ENCODE results near the gene NAA25. TPM values are rescaled to one million over a fixed set of nuclear protein-coding genes. Genes with fewer than 3 reads are reported as not detected.

Gene NAA25
- total and polyA plus RNA-seq, 2 of the 4 experiments (the other 2 are of a cell fraction), result 10.3 to 25.5 TPM

DNA sequence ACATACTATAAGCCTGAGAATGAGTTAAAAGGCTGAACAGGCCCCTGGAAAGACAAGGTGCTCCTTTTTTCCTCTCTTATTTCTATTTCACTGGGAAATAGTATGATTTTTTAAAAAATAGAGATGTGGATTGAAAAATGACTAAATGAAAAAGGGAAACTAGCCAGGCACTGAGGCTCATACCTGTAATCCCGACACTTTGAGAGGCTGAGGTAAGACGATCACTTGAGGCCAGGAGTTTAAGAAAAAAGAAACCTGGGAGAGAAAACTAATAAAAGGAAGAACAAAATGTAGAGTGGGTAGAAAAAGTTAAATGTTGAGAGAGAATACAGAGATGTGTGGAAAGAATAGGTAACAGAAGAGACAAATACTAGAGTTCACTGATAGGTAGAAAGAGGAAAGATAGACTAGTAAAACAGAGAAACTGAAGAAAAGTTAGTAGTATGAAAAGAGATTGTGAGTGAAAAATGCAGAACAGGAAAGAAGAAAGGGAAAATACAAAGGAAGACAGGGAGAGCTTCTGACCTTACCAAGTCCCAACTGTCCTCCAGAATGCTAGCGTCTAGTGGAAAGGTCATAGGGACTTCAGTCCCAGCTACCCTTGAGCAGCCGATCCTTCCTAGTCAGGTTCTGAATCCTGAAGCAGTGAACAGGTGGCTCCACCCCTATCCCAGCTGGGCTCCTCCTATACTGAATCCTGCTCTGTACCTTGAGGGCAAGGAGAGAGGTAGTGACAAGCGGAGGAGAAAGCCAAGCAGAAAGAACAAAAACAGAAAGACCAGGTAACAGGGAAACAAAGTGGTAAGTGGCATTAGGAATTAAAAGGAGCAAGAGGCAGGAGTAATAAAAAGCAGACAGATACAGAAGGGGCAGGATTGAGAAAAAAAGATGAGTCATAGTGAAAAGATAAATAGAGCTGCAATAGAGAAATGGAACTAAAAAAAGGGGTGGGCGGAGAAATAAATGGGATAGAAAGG is 102.9 kb downstream of the NAA25 start:
- Histone ChIP-seq H3K18ac (ENCODE audit: low read depth, low read length) (peak overlapping the region; percentile 17; the same call in 1 of the 2 replicates), H4K8ac (ENCODE audit: low read depth in 2 of 2, low read length in 2 of 2) (peak overlapping the region in 1 of 2 experiments; percentile 22; a peak in 1 of 4 replicates), H2BK120ac (ENCODE audit: low read depth, low read length) (peak overlapping the region; percentile 64; the same call in 1 of the 2 replicates), H3K4ac (ENCODE audit: low read depth, low read length) (peak overlapping the region; percentile 9; the same call in 1 of the 2 replicates), H3K14ac (replicated peaks; ENCODE audit: low read depth, low read length) (no peak overlapping the region), H2AFZ (replicated peaks; ENCODE audit: low read length, poor library complexity) (peak overlapping the region; percentile 81), H2BK5ac (ENCODE audit: low read depth, low read length, poor library complexity, severe bottlenecking) (no peak overlapping the region), H3K4me3 (ENCODE audit: insufficient read depth, low read depth, low read length) (no peak overlapping the region; the same call in 1 of the 2 replicates), H3K56ac (ENCODE audit: extremely low read depth, insufficient read depth, low read length) (no peak overlapping the region), H3K23ac (ENCODE audit: low read depth, low read length) (no peak overlapping the region), H4K5ac (ENCODE audit: low read depth, low read length) (peak overlapping the region; percentile 27), H2BK20ac (ENCODE audit: low read depth, low read length) (peak overlapping the region; percentile 68), H2AK5ac (ENCODE audit: low read depth, low read length) (peak overlapping the region; percentile 89), H2BK15ac (ENCODE audit: low read depth, low read length) (peak overlapping the region; percentile 56; the same call in 2 of the 3 replicates), H3K4me1 (ENCODE audit: control insufficient read depth, insufficient read depth, low read length) (peaks cover 7% of the 10 kb centered on the region), H3K9me3 (ENCODE audit: control insufficient read depth, insufficient read depth, low read length) (no peaks in the 10 kb centered on the region), H3K4me2 (ENCODE audit: low read depth, low read length) (peak overlapping the region; percentile 92), H4K91ac (ENCODE audit: insufficient read depth, low read depth, low read length) (peak overlapping the region; percentile 65; the same call in 1 of the 2 replicates), H3K27ac (ENCODE audit: insufficient read depth, low read length) (no peak overlapping the region), H2AK9ac (replicated peaks; ENCODE audit: low read depth, low read length, poor library complexity) (peak overlapping the region; percentile 6), H3K9ac (ENCODE audit: low read depth, low read length) (0 out of 2 replicates have a peak overlapping the region, but pooled peaks have one; percentile 9), H3K9me1 (ENCODE audit: insufficient read depth, low read length) (peaks cover 3% of the 10 kb centered on the region; the same call in 1 of the 2 replicates), H3K36me3 (ENCODE audit: control insufficient read depth, insufficient read depth, low read length) (no peaks in the 10 kb centered on the region), H3K79me1 (ENCODE audit: low read depth in 1 of 2, low read length in 2 of 2) (peaks cover 0 to 5% of the 10 kb centered on the region in 2 experiments; a peak in 1 of 4 replicates), H3K27me3 (ENCODE audit: control insufficient read depth, insufficient read depth, low read length) (no peaks in the 10 kb centered on the region), H4K20me1 (ENCODE audit: insufficient read depth, low read length) (no peaks in the 10 kb centered on the region)
- dilution Hi-C loops (cut with HindIII; ENCODE audit: low sequenced_read_pairs, unreplicated experiment) (no loop called here), intact Hi-C loops (cut with micrococcal nuclease) (no loop called here), in situ Hi-C loops (cut with MboI; ENCODE audit: low sequenced_read_pairs) (no loop called here)
- CTCF ChIA-PET, result no interaction called here
- POLR2A ChIA-PET (ENCODE audit: unreplicated experiment), result interaction anchor here (0.6 kb wide), 1 partner anchor 133 kb away, joined by 6 read pairs; no protein-coding TSS in a partner anchor
- WGBS, 2 experiments (ENCODE audit: extremely low coverage in 2 of 2, insufficient read length in 1 of 2), result 73 to 100% methylated on average over 1 to 3 of the region's 6 CpGs
- BruUV-seq (replicated peaks), result no TSS peak
- peak; percentile 46 for DNase-seq
- ATAC-seq (ENCODE audit: low read depth), result peak; percentile 63
- TF ChIP-seq, protein P1, sequence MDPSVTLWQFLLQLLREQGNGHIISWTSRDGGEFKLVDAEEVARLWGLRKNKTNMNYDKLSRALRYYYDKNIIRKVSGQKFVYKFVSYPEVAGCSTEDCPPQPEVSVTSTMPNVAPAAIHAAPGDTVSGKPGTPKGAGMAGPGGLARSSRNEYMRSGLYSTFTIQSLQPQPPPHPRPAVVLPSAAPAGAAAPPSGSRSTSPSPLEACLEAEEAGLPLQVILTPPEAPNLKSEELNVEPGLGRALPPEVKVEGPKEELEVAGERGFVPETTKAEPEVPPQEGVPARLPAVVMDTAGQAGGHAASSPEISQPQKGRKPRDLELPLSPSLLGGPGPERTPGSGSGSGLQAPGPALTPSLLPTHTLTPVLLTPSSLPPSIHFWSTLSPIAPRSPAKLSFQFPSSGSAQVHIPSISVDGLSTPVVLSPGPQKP (IDR thresholded peaks at IDR 0.05; ENCODE audit: borderline replicate concordance, low read depth, low read length), result no peak
- TF ChIP-seq RAD21 (IDR thresholded peaks at IDR 0.05; ENCODE audit: low read length) (no peak), MXI1 (IDR thresholded peaks at IDR 0.05; ENCODE audit: borderline replicate concordance, low read depth, low read length) (no peak), MAZ (IDR thresholded peaks at IDR 0.05; ENCODE audit: borderline replicate concordance, low read depth, low read length) (no peak), BHLHE40 (IDR thresholded peaks at IDR 0.05; ENCODE audit: low read depth, low read length) (no peak), CHD1 (IDR thresholded peaks at IDR 0.05; ENCODE audit: low read depth, low read length) (no peak), RFX5 (IDR thresholded peaks at IDR 0.05; ENCODE audit: low read depth, low read length) (no peak), SMC3 (IDR thresholded peaks at IDR 0.05; ENCODE audit: low read depth, low read length) (no peak), POLR2A (IDR thresholded peaks at IDR 0.05; ENCODE audit: low read depth, low read length) (no peak), RCOR1 (IDR thresholded peaks at IDR 0.05; ENCODE audit: insufficient replicate concordance, low read length) (no peak), CEBPB (IDR thresholded peaks at IDR 0.05; ENCODE audit: low read depth, low read length) (no peak), NFE2L2 (IDR thresholded peaks at IDR 0.05; ENCODE audit: low read depth, low read length) (peak; percentile 94), FOS (IDR thresholded peaks at IDR 0.05; ENCODE audit: low read depth, low read length) (peak; percentile 85)
- TF ChIP-seq, protein P2, sequence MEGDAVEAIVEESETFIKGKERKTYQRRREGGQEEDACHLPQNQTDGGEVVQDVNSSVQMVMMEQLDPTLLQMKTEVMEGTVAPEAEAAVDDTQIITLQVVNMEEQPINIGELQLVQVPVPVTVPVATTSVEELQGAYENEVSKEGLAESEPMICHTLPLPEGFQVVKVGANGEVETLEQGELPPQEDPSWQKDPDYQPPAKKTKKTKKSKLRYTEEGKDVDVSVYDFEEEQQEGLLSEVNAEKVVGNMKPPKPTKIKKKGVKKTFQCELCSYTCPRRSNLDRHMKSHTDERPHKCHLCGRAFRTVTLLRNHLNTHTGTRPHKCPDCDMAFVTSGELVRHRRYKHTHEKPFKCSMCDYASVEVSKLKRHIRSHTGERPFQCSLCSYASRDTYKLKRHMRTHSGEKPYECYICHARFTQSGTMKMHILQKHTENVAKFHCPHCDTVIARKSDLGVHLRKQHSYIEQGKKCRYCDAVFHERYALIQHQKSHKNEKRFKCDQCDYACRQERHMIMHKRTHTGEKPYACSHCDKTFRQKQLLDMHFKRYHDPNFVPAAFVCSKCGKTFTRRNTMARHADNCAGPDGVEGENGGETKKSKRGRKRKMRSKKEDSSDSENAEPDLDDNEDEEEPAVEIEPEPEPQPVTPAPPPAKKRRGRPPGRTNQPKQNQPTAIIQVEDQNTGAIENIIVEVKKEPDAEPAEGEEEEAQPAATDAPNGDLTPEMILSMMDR (conservative IDR thresholded peaks at IDR 0.05; ENCODE audit: low read depth, low read length), result no peak

All from IMR-90 (cell line).